SKM-1 treated with dmso at 0.1 percent for 144 hours (cell line): ENCODE measurements around the gene ARSJ.

Experiments used
- DNase-seq: peaks from one replicate; lab custom pipeline; 2025; ENCODE audit not compliant: unreplicated experiment; lab: John Stamatoyannopoulos, UW

ARSJ gene

GRCh38 chr4:113990886-113991285 is 11.4 kb upstream of the ARSJ start:
- no peak for DNase-seq

- DNase-seq: no peak
Observed at GRCh38 chr4:113987382-113987941, 8.0 kb upstream of the ARSJ start.

GRCh38 chr4:113982181-113982580 is 2.7 kb upstream of the ARSJ start:
- no peak for DNase-seq

- no peak for DNase-seq
Observed at GRCh38 chr4:113981591-113981990, 2.1 kb upstream of the ARSJ start.

GRCh38 chr4:113979905-113980615 is 613 bp upstream of the ARSJ start:
- DNase-seq: no peak

- DNase-seq: no peak
Observed at GRCh38 chr4:113978561-113979147, 793 bp downstream of the ARSJ start.

GRCh38 chr4:113978105-113978504 is 1.3 kb downstream of the ARSJ start:
- no peak for DNase-seq

GRCh38 chr4:113977526-113977855 is 2.0 kb downstream of the ARSJ start:
- no peak for DNase-seq

GRCh38 chr4:113976741-113977525 is 2.5 kb downstream of the ARSJ start:
- DNase-seq: no peak

GRCh38 chr4:113975578-113975977 is 3.9 kb downstream of the ARSJ start:
- no peak for DNase-seq

- no peak for DNase-seq
Observed at GRCh38 chr4:113974467-113974866, 5.0 kb downstream of the ARSJ start.

- DNase-seq: no peak
Observed at GRCh38 chr4:113973345-113973744, 6.1 kb downstream of the ARSJ start.

GRCh38 chr4:113972781-113973180 is 6.7 kb downstream of the ARSJ start:
- no peak for DNase-seq

- DNase-seq: no peak
Observed at GRCh38 chr4:113971706-113972360, 7.6 kb downstream of the ARSJ start.

- no peak for DNase-seq
Observed at GRCh38 chr4:113969709-113970334, 9.6 kb downstream of the ARSJ start.

- DNase-seq: no peak
Observed at GRCh38 chr4:113968473-113968872, 11.0 kb downstream of the ARSJ start.

GRCh38 chr4:113967687-113968086 is 11.8 kb downstream of the ARSJ start:
- no peak for DNase-seq

GRCh38 chr4:113962719-113963265 is 16.7 kb downstream of the ARSJ start:
- no peak for DNase-seq

- no peak for DNase-seq
Observed at GRCh38 chr4:113962016-113962347, 17.5 kb downstream of the ARSJ start.

- no peak for DNase-seq
Observed at GRCh38 chr4:113960684-113961321, 18.6 kb downstream of the ARSJ start.
